HG03342 (cell line): ENCODE results near the gene IMPDH1.
"Not testable (repeated sequence)": the region's sequence is repeated elsewhere in the genome, so short reads cannot be mapped to it uniquely, and the experiment has no call there.

Source experiments
- ATAC-seq: cut with Tn5 transposase; IDR thresholded peaks from one replicate; pipeline ENCODE4 v1.9.1; 2021; ENCODE audit warnings: mild to moderate bottlenecking, moderate library complexity; ENCODE audit not compliant: unreplicated experiment

Gene IMPDH1

DNA sequence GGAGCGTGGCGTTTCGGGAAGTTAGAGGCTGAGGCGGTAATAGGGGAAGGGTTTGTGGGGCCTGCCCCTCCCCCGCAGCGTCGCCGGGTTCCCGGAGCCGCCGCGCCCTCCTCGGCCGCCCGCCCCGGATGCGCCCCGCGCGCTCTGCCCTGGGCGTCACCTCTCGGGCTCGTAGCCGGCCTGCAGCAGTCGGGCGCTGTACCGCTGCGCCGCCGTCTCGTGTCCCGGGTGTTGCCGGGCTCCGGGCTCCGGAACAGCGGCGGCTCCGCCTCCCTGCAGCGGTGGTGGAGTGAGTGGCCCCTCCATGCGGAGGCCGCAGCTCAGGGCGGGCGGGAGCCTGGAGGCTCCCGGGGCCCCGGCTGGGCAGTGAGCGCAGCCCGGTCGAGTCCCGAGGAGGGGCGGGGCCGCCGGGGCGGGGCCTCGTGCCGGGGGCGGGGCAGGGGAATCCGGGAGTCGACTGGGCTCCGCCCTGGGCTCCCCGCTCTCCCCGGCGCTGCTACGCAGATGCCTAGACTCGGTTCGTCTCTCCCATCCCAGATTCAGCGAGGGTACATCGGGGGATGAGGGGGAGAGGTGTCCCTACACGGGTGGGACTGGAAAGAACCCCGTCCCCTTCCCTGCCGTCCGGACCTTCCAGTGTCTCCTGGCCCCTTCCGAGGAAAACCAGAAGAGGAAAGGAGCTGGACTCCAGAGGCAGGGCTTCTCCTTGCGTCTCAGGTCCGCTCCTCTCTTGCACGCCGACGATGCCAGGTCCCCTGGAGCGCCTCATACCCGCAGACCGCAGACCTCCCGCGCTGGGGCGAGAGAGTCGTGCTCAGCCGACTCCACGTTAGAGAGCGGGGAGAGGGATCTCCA, at the start of gene IMPDH1:
TSS of gene IMPDH1 (minus strand) at position 387 of the 855 bp plus-strand sequence. CDS start at position 306, 81 bp downstream.
- peak; percentile 72 for ATAC-seq

DNA sequence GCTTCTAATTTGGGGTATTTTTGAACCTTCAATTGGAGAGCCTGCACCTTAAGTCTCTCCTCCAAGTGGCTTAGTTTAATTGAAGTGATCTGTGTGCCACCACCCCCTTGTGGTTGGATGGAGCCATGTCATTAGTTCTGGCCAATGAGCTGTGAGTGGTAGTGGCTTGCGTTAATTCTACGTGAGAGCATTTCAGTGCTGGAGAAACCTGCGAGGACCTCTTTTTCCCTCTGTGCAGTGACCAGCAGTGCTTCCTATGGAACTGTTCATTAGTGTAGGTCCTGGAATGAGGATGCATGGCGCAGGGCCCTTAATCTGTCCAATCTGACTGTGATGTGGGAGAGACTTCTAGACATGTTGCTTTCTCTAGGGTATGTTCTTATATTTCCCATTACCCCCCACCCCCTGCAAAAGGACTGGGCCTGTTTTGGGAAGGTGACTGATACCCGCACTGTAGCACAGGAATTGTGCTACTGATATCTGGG, 49.7 kb upstream of the IMPDH1 start:
- ATAC-seq = peak; percentile 38

DNA sequence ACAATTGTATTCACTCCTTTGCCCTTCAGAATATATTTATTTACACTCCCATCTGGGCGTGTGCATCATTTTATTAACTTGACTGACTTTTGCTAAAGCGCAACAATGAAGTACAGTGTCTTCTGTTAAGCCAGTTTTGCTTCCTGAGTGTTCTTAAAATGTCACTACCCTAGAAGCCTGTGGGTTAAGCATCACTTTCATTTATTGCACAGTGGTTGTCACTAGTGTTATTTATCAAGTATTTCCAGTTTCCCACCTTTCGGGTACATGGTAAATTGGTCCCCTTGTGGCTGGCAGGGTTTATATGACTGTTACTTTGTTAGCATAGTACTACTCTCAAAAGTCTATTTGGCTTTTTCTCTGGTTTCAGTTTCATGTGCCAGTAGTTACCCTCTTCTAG, 49.2 kb upstream of the IMPDH1 start:
- peak; percentile 27 for ATAC-seq

DNA sequence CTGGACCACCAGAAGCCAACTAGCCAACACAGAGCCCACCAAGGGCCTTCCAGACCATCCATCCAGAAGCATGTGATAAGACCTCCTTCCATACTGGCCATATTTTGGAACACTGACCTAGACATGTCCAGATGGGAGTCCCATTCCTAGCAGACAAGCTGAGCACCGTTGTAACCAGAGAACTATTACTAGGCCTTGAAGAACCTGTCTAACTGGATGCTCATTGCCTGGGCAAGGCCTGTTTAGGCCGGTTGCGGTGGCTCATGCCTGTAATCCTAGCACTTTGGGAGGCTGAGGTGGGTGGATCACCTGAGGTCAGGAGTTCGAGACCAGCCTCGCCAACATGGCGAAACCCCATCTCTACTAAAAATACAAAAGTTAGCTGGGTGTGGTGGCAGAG, 47.6 kb upstream of the IMPDH1 start:
- not testable (repeated sequence) for ATAC-seq

DNA sequence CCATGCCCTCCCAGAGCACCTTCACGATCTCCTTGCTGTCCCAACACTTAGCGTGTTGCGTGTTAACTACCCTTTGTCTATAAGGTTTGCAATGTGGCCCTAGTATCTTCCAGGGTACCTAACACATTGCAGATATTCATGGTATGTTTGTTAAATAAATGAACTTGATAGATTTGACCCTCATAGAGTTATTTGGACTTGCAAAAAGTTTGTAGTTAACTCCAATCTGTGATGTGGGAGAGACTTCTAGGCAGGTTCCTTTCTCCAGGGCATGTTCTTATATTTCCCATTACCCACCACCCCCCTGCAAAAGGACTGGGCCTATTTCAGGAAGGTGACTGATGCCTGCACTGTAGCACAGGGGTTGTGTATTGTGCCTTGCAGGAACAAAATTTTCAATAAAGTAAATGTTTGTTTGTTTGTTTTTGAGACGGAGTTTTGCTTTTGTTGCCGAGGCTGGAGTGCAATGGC, 46.5 kb upstream of the IMPDH1 start:
- peak; percentile 18 for ATAC-seq

DNA sequence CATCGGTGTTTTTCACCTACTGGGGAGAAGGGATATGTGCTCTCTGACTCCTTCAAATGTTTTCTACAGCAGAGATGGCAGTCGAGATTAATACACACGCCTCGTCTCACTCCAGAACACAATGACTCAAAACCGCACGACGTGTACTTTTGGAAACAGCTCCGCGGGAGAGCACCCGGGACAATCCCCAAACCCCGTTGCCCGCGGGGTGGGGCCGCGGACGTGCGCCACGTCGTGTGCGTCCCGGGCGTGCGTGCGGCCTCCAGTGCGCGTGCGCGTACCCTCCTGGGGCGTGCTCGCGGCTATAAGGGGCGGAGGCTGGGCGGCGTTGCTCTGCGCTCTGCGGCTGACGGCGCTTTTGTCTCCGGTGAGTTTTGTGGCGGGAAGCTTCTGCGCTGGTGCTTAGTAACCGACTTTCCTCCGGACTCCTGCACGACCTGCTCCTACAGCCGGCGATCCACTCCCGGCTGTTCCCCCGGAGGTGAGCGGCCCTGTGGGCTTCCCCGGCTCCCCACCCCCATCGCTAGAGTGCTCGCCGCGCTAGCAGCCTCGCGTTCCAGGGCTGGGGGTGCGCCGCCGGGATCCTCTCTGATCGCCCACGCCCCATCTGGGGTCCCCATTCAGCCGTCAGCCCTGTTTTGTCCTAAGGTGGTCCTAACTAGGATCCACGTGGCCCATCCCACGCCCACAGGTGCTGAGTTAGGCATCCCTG, 45.9 kb upstream of the IMPDH1 start, which contains the start of gene HILPDA:
TSS of gene HILPDA (plus strand) at position 336 of the 712 bp plus-strand sequence. CDS start 1,391 bp downstream, outside the sequence.
- ATAC-seq = peak; percentile 85

DNA sequence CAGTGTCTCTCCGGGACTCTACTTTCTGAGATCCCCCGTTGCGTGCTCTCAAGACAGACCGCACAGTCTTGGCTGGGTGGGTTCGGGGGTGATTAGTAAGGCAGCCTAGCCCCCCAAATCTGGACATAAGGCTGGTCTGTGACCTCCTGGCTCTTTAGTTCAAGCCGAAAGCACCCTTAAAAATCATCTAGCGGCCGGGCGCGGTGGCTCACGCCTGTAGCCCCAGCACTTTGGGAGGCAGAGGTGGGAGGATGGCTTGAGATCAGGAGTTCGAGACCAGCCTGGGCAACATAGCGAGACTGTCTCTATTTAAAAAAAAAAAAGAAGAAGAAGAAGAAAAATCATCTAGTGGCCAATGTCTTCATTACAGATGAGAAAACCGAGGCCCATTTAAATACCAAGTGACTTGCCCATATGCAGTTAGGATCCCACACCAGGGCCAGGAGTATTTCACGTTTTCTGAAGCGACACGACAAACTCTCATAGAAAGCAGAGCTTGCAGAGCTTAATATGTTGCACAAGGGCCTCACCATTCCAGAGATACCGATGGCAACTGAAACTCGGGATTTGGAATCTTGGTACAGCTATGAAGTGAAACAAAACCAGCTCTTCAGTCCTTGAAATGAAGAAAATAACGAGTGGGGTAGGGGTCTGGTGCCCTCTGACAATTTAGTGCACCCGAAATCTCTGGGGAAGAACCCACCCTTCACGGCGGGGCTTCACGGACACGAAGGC, 45.2 kb upstream of the IMPDH1 start:
- ATAC-seq = no peak

DNA sequence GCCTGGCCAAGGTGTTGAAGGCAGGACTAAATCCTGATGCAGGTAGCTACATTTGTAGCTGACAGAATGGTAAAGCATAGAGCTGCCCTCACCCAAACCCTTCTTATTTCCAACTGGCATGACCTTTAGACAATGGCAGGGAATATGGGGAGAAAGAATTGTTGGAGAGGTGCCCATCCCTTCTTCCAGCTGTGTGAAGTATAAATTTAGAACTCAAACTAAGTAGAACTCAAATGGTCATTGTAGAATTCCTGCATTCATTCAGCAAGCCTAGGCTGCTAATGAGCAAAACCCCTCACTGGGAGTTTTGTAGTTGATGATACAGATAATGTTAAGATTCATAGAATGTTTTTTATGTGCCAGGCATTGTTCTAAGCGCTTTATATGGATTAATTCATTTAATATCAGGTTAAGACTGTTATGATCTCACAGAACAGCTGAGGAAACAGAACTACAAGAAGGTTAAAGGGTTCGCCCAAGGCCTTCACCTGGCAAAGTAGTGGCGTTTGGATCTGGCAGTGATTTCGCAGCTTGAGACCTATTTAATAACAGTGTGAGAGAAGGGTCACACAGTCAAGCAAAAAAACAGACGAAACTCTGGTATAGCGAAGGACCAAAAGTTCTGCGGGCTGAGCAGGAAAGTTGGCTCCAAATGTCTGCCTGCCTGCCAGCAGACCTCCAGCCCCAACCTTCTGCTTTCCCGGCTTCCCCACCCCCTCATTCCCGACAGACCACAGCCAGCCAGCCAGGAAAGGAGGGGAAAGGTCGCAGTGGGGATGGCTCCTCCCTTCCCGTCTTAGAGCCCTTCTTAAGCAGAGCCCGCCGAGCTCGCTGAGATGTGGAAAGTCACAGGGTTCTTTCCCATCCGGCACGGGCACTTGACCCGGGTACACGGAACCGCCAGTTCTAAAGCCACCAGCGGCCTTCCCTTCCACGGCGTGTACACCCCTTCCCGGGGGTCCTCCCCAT, 44.3 kb upstream of the IMPDH1 start:
- no peak for ATAC-seq

DNA sequence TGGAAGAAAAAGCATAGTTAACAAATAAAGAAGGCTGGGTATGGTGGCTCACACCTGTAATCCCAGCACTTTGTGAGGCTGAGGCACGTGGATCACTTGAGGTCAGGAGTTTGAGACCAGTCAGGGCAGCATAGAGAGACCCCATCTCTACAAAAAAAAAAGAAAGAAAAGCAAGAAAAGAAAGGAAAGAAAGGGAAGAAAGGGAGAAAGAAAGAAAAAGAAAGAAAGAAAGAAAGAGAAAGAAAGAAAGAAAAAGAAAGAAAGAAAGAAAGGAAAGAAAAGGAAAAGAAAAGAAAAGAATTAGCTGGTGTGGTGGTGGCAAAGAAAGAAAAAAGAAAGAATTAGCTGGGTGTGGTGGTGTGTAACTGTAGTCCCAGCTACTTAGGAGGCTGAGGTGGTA, 42.8 kb upstream of the IMPDH1 start:
- ATAC-seq = no peak

DNA sequence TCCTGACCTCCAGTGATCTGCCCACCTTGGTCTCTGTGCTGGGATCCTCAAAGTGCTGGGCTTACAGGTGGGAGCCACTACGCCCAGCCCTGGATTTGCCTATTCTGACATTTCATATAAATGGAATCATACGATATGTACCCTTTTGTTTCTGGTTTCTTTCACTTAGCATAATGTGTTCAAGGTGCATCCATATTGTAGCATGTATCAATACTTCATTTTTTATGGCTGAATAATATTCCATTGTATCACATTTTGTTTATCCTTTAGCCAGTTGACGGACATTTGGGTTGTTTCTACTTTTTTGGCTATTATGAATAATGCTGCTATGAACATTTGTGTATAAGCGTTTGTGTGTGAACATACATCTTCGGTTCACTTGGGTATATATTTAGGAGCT, 41.1 kb upstream of the IMPDH1 start:
- ATAC-seq = no peak

DNA sequence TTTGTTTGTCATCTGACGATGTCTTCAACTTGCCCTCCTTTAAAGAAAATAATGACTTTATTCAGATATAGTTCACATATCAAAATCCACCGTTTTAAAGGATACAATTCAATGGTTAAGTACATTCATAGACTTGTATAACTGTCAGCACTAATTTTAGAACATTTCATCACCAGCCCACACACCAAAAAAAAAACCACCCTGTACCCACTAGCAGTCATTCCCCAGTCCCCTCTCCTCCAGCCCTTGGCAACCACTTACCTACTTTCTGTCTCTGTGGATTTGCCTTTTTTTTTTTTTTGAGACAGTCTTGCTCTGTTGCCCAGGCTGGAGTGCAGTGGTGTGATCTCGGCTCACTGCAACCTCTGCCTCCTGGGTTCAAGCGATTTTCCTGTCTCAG, 40.6 kb upstream of the IMPDH1 start:
- ATAC-seq = no peak

DNA sequence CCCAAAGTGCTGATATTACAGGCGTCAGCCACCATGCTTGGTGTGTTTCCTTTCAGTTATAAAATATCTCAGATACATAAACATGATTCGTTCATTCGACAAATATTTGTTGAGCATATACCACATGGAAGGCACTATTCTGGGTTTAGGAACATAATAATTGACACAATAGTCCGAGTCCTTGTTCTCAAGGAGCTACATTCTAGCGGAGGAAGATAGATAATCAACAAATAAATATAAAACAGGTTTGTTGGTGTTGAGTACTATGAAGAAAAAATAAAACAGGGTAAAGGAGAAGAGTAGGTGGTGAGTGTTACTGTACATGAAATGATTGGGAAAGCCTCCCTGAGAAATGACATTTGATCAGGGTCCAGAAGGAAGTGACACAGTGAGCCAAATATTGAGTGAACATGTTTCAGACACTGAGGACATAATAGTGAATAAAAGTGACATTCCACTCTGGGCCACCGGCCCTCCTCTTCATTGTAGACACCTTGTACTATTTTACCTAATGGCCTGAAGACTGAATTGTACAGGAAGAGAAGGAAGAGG, 39.0 kb upstream of the IMPDH1 start:
- ATAC-seq = no peak

DNA sequence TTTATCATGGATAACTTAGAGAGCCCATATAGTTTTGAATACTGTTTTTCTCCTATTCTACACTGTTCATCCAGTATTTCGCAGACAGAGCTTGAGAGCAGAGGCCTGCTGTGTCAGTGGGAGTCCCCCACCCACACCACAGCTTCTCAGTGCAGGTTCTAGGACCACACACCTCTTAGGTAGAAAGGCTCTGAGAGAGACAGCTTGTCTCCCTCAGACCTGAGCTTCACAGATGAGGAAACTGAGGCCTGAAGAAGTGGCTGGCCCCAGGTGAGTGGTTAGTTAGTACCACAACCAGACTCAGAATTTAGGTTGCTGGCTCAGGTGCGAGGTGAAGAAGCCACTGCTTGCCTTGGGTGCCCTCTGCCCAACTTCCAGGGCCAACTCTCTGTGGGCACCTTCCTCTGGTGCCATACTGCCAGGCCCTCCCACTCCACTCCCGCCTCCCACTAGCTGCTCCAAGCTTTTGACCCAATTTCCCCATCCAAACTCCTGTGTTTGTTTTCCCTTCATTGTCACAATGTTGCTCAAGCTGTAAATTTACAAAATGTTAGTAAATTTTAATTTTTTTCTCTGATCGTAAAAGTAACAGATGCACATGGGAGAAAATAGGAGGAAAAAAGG, 38.3 kb upstream of the IMPDH1 start:
- ATAC-seq = no peak

DNA sequence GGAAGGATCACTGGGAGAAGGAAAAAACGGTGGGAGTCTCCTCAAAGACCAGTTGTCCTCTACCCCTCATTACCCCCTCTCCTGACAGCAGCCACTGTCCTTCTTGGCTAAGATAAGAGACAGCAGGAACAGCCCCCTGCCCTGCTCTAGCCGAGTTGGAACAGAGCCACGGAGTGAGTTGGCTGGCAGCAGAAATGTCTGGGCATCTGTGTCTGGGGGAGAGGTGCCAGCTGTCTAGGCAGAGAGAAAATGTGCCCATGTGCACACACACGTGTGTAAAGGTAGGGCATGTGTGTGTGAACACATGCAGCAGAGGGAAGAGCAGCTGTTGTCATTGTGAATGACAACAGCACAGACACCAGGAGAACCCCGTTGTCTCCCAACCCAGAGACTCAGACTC, 36.5 kb upstream of the IMPDH1 start:
- ATAC-seq = no peak

DNA sequence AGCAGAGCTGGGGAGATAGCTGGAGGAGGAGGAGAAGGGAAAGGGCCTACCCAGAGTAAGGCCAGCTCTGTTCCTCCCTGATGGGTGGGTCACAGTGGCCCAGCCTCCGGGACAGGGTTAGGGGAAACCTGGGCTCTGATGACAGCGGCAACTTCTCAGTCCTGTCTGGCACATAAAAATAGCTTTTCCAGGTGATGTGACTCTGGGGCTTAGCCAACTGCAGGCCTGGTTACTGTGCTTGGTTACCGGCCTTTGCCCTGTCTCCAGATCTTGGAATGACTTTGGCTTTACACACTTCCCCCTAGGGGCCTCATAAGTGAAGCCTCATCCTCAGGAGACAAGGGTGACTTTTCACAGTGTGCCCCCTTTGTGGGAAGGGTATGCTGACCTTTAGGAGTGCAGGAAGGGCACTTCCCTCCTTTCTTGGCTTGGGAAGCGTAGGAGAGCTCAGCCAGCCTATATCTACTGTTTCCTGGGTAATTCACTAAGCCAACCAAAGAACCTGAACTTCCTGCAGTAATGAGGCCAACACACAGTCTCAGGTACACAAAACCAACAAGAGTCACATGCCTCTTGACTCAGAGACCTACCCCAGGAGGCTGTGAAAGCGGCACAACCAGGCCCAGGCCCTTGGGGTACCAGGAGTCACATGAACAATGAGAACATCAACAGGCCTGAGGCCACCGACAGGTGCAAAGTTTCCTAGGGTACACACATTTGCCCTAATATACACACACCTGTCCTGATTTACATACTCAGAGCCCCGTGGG, 34.2 kb upstream of the IMPDH1 start:
- no peak for ATAC-seq

DNA sequence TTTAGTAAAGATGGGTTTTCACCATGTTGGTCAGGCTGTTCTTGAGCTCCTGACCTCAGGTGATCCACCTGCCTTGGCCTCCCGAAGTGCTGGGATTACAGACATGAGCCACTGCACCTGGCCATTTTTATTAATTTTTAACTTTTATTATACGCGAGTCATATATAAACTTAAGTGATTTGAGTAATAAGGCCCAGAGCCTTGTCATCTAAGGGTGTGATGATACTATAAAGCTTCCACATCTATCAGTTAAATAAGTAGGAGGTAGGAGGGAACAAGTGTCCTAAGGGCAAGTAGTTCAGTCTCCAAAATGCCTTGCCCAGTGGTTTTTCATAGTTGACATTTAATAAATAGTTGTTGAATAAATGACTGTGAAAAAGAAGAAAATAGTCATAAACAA, 32.6 kb upstream of the IMPDH1 start:
- ATAC-seq = no peak

DNA sequence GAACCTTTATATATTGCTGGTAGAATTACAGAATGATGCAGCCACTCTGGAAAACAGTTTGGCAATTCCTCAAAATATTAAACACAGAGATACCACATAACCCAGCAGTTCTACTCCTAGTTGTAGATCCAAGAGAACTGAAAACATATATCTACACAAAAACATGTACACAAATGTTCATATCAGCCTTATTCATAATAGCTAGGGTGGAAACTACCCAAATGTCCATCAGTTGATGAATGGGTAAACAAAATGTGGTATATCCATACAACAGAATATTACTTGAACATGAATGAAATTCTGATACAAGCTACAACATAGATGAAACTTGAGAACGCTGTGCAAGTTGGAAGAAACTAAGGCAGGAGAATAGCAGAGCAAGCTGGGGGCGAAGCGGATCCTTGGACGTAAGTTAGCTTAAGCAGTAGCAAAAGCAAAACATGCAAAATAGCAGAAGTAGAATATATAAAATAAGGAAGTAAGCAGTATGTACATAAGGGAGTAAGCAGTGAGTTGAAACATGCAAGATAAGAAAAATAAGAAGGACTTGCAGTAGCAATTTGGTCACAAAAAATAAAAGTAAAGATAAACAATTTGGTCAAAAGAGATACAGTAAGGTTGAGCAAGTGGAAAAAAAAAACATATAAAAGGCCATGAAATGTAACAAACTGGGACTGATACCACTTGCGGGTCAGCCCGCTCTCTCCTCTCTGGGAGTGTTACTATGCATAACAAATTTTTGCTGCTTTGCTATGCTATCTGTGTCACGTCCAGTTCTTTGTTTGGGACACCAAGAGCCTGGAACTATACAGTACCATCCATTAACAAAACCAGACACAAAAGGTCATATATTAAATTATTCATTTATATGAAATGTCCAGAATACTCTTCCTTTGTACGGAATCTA, 27.9 kb upstream of the IMPDH1 start:
- peak; percentile 72 for ATAC-seq
